ENCODE results near the gene CRYM.
"Not testable (repeated sequence)": the region's sequence is repeated elsewhere in the genome, so short reads cannot be mapped to it uniquely, and the experiment has no call there.

Gene CRYM

DNA sequence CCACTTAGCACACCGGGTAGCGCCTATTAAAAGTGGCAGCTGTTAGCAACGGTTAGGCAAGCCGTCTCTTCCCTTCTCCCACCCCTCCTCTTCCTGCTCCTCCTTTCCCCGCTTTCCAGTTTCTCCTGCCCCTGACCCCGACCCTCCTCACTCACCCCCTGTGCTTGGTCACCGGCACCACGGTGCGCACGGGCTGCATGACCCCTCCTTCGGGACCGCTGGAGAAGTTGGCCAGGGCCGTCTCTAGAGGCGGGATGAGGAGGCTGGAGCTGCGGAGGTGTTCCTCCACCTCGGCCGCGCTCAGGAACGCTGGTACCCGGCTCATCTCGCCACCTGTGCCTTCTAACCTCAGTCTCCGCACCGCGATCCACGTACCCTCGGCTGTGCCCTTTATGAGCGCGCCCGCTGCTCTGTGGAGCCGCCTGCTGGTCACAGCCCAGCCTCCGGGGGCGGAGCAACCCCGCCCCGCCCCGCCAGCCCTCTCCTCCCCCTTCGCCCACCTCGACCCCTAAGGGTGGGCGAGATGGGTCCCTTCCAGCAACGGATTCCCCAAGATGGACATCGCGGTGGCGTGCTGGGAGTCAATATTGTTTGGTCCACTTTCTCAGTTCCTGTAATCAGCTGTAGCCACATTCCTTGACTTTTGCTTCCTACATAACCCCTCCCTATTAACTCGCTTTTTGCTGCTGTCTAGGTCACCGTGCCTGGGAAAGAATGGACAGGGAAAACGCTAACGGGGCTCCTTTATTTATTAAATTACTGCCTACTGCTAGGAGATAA lies at the start of gene CRYM:
CRYM (minus strand) TSS at position 364 of the 780 bp plus-strand sequence; CDS start at position 325, 39 bp downstream.
- in situ Hi-C loops (cut with MboI; ENCODE audit: low sequenced_read_pairs) = no loop called here

DNA sequence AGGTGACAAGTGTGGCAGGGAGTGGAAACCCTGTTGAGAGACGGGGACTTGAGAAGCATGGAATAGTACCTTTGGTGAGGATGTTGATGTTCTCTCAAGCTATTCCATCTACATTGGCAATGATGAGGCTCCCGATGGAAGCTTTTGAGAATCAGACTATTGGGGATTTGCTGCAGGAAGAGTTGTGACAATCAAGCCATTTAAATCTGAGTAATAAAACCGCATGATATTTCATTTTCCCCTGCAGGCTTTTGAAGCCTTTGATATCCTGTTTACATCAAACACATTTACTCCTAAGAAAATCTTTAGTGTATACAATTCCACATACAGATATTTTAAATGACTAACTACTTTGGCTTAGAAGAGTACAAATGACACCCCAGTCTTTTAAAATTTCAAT lies 49.0 kb upstream of the CRYM start:
- in situ Hi-C loops (cut with MboI; ENCODE audit: low sequenced_read_pairs) = no loop called here

DNA sequence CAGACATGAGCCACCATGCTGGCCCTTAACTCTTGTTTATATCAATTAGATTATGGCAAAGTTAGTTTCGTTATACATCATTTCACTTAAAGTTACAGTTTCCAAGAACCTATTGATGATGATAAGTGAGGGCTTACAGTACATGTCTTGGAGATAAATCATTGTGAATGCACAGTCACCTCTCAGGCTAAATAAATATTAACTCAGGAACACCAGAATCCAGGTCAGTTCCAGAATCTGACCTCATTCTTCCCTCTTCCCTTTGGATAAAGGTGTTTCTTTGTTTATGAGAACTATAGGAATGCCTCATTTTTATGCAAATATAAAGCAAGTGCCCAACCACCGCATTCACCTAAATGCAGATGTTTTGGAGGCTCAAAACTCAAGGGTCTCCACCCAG lies 48.4 kb upstream of the CRYM start:
- in situ Hi-C loops (cut with MboI; ENCODE audit: low sequenced_read_pairs) = no loop called here

DNA sequence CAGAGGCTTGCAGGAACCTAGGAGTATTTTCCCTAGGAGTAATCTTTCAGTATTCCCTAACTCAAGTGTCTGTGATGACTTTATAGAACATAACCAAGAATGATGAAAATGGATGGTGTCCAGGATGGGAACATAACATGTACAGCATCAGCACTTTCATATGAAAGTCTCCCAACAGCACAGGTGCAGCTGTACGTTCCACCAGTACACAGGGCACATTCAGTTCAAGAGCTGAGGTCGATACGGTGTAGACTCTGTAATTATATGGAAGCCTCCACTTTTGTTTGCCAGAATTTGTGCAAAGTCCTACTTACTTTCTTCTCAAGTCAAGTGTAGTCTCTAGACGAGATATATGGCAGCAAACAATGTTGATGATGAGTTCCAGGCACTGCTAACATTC lies 46.2 kb upstream of the CRYM start:
- in situ Hi-C loops (cut with MboI; ENCODE audit: low sequenced_read_pairs) = no loop called here

DNA sequence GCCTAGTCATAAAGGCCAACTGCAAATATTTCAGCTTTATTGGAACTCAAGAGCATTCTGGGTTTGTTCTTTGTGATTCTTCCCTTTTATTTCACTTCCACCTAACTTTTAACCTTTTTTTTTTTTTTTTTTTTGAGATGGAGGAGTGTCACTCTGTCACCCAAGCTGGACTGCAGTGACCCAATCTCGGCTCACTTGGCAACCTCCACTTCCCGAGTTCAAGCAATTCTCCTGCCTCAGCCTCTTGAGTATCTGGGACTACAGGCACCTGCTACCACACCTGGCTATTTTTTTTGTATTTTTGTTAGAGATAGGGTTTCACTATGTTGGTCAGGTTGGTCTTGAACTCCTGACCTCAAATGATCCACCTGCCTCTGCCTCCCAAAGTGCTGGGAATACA lies 44.2 kb upstream of the CRYM start:
- in situ Hi-C loops (cut with MboI; ENCODE audit: low sequenced_read_pairs) = not testable (repeated sequence)

DNA sequence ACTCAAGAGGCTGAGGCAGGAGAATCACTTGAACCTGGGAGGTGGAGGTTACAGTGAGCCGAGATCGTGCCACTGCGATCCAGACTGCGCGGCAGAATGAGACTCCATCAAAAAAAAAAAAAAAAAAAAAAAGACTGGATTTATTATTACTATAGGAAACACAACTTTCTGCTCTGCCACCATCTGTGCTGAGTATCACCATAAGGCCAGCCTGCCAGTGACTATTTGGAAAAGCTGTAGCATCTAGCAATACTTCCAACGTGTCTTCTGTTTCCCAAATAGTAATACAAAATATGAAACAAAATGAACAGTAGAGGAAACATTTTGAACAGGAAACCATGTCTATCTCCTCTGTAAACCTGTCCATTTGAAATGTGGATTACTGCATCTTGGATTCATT lies 43.6 kb upstream of the CRYM start:
- in situ Hi-C loops (cut with MboI; ENCODE audit: low sequenced_read_pairs) = no loop called here

DNA sequence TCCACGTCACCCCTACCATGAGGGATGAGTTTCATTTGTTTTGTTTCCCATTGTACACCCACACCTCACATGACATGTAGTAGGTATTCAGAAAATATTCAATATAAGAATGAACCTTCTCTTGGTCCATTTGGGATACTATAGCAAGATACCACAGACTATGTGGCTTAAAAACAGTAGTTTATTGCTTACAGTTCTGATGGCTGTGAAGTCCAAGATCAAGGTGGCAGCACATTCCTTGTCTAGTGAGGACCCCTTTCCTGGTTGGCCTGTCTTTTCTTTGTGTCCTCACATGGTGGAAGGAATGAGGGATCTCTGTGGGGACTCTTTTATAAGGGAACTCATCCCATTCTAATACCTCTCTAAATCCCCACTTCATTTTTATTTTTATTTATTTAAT lies 36.2 kb upstream of the CRYM start:
- in situ Hi-C loops (cut with MboI; ENCODE audit: low sequenced_read_pairs) = no loop called here

DNA sequence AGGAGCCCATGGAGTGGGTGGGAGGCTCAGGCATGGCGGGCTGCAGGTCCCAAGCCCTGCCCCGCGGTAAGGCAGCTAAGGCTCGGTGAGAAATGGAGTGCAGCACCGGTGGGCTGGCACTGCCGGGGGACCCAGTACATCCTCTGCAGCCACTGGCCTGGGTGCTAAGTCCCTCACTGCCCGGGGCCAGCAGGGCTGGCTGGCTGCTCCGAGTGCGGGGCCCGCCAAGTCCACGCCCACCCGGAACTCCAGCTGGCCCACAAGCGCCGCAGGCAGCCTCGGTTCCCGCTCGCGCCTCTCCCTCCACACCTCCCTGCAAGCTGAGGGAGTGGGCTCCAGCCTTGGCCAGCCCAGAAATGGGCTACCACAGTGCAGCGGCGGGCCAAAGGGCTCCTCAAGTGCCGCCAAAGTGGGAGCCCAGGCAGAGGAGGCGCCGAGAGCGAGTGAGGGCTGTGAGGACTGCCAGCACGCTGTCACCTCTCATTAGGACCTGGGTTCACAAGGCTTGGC lies 34.8 kb upstream of the CRYM start:
- in situ Hi-C loops (cut with MboI; ENCODE audit: low sequenced_read_pairs) = not testable (repeated sequence)

DNA sequence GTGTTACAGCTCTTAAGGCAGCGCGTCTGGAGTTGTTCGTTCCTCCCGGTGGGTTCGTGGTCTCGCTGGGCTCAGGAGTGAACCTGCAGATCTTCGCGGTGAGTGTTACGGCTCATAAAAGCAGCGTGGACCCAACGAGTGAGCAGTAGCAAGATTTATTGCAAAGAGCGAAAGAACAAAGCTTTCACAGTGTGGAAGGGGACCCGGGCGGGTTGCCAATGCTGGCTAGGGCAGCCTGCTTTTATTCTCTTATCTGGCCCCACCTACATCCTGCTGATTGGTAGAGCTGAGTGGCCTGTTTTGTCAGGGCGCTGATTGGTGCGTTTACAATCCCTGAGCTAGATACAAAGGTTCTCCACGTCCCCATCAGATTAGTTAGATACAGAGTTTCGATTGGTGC lies 34.0 kb upstream of the CRYM start:
- in situ Hi-C loops (cut with MboI; ENCODE audit: low sequenced_read_pairs) = not testable (repeated sequence)

DNA sequence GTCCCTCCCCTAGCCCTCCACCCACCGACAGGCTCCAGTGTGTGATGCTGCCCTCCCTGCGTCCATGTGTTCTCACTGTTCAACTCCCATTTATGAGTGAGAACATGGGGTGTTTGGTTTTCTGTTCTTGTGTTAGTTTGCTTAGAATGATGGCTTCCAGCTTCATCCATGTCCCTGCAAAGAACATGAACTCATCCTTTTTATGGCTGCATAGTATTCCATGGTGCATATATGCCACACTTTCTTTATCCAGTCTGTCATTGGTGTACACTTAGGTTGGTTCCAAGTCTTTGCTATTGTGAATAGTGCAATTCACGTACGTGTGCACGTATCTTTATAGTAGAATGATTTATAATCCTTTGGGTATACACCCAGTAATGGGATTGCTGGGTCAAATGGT lies 28.6 kb upstream of the CRYM start:
- in situ Hi-C loops (cut with MboI; ENCODE audit: low sequenced_read_pairs) = not testable (repeated sequence)

DNA sequence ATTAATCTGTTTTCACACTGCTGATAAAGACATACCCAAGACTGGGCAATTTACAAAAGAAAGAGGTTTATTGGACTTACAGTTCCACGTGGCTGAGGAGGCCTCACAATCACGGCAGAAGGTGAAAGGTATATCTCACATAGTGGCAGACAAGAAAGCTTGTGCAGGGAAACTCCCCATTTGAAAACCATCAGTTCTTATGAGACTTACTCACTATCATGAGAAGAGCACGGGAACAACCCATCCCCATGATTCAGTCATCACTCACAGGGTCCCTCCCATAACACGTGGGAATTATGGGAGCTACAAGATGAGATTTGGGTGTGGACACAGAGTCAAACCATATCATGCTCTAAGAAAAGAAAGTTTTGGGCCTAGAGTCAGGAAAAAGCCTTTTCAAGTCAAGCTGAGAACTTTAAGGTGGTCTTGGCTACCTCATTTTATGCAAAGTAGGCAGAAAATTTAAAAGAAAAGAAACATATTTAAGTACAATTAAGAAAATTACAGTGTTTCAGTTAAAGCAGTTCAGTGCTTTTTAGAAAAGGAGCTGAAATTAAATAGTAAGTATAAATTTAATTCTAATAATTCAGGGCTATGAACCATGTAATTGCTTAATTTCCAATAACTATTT lies 24.9 kb upstream of the CRYM start:
- in situ Hi-C loops (cut with MboI; ENCODE audit: low sequenced_read_pairs) = no loop called here

DNA sequence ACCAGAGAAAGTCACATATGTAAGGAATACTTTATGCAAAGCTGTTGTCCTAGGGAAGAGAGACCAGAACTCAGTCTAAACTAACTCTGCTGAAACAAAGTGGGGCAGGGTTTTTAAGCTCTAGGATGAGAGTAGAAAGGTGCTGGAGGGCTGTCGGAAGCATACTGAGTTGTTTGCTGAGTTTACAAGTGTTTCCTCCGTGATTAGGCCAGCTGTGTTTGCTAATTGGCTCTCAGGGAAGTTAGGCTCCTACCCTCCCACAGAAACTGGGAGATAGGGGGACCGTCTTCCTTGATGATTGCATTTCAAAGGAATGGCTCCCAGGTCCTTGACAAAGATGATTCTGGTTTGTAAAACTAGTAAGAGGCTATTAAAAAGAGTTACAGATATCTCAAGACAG lies 24.4 kb upstream of the CRYM start:
- in situ Hi-C loops (cut with MboI; ENCODE audit: low sequenced_read_pairs) = no loop called here

DNA sequence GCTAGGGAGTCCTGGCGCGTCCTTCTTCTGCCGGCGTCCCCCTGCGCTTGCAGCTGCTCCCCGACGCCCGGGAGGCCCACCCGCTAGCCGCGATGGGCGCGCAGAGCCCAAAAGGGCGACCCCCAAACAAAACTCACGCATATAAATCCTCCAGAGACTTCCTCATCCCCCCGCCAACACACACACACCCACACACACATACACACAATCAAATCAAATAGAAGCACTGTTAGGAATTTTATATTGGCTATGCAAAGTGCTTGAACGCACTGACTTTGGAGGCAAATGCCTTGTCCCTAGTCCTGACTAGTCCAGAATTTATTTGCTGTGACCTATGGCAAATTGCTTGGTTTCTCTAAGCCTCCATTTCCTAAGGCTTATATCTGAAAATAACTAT lies 23.8 kb upstream of the CRYM start:
- in situ Hi-C loops (cut with MboI; ENCODE audit: low sequenced_read_pairs) = no loop called here

DNA sequence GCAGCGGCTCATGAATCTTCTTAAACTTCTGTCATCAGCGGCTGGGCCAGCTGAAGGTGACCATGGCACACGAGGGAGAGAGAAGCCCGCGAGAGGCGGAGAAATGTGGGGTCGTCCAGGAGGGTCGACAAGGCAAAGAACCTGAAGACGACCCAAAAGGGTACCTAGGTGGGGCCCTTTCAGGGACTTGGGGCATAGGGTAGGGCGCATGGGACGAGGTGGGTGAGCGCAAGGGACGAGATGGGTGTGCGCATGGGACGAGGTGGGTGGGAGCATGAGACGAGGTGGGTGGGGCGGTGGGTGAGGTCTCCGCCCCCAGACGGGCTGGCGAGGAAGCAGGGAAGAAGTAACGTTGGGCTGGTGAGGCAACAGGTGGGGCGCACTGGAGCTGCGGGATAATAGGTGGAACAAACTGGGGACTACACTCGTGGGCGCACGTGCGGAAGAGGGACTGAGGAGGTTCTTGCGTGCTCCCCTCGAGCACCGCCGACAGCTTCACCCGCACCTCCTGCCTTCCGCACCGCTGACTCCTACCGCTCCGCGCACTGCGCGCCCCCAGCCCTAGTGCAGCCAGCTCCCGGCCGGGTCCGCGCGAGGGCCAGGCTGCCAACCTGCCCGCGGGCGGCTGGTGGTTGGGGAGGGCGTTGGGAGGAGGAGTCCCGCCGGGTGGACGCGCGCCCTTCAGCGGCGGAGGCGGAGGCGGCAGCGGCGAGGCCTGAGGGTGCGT lies 23.2 kb upstream of the CRYM start:
- in situ Hi-C loops (cut with MboI; ENCODE audit: low sequenced_read_pairs) = no loop called here

DNA sequence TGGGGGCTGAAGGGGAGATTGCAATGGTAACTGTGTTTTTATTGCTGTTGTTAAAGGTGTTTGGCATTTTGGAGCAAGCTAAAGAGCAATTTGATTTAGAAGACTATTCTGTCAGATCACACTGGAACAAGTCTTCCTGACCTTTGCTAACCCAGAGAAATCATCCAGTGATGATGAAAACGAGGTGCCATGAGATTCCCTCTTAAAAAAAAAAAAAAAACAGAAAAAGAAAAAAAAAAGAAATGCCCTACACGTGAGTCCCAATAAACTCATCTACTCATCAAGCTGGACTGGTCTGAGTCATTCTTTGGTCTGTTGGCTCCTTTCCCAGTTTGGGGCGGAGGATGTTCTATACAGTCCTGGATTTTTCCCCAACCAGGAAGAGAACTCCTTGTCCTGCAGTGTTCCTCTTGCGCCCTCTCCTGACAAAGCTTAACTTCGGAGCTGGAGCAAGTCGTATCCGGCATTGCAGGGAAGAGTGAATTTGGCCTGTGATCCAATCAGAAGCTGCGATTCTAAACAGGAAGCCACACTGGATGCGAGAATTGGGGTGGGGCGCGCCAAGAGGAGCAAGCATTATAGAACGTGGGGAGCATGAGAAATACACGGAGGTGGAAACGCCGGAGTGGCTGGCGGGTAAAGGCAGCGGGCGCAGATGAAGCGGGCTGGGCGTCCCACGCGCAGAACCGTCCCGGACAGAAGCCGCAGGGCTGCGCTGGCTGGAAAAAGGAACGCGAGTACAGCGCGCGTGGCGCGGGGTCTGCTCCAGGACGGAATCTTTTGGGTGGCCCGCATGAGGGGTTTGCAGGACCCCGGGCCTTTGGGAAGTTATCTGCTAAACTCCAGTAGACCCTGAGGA lies 22.4 kb upstream of the CRYM start:
- in situ Hi-C loops (cut with MboI; ENCODE audit: low sequenced_read_pairs) = no loop called here

DNA sequence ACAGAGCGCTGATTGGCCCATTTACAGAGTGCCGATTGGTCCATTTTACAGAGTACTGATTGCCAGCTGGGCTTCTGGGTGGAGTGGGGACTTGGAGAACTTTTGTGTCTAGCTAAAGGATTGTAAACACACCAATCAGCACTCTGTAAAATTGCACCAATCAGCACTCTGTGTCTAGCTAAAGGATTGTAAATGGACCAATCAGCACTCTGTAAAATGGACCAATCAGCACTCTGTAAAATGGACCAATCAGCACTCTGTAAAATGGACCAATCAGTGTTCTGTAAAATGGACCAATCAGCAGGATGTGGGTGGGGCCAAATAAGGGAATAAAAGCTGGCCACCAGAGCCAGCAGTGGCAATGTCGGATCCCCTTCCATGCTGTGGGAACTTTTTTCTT lies 11.7 kb upstream of the CRYM start:
- in situ Hi-C loops (cut with MboI; ENCODE audit: low sequenced_read_pairs) = not testable (repeated sequence)

DNA sequence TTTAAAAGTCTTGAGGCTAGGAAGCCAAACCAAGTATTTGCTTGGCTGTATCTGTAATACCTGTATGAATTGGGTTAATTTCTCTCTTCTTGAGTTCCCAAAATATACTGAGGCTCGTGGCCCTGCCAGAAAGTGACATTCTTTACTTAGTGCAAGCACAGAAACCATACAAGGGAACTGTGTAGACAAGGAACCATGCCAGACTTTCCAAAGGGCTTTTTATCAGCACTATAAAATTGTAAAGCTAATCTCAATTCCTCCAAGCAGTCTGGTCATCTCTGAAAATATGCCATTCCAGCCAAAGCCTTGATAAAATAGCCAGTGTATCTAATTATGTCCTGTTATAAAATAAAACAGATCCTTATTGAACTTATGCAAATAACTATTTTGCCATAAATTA lies 7.2 kb upstream of the CRYM start:
- in situ Hi-C loops (cut with MboI; ENCODE audit: low sequenced_read_pairs) = no loop called here

DNA sequence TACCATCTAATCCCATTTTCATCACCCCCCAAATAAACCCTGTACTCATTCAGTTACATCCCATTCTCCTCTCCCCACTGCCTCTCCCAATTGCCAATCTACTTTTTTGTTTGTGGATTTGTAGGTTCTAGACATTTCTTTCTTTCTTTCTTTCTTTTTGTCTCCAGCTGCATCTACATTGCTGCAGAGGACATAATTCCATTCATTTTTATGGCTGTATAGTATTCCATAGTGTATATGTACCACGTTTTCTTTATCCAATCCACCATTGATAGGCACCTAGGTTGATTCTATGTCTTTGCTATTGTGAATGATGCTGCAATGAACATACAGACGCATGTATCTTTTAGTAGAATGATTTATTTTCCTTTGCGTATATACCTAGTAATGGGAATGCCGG lies 6.3 kb upstream of the CRYM start:
- in situ Hi-C loops (cut with MboI; ENCODE audit: low sequenced_read_pairs) = no loop called here

DNA sequence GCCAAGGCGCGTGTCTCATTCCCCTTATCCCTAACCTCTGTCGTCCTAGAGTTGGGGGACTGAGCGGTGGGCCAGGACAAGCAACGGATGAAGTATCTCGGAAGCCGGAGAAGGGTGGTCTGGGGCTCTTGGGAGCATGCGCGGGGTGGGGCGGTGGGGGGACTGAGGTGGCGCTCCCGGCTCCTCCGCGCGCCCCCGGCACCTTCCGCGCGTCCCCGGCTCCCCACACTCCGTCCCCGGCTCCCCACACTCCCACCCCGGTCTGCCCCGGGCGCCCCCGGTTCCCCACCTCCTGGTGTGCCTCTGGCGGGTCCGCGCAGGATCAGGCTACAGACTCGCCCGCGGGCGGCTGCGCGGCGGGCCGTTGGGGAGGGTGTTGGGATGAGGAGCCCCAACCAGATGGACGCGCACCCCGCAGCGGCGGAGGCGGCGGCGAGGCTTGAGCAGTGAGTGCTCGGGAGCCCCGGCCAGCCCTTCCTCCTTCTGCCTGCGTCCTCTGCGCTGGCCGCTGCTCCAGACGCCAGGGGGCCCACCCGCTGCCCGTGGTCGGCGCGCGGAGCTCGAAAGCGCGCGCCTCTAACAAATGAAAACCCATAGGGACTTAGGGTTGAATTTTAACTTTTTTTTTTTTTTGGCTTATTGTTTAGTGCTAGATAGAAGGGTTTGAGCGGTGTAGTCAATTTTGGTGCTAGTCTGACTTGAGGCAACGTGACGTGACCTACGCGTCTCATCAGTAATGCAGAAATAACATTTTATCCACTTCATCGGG lies 5.6 kb upstream of the CRYM start:
- in situ Hi-C loops (cut with MboI; ENCODE audit: low sequenced_read_pairs) = no loop called here

DNA sequence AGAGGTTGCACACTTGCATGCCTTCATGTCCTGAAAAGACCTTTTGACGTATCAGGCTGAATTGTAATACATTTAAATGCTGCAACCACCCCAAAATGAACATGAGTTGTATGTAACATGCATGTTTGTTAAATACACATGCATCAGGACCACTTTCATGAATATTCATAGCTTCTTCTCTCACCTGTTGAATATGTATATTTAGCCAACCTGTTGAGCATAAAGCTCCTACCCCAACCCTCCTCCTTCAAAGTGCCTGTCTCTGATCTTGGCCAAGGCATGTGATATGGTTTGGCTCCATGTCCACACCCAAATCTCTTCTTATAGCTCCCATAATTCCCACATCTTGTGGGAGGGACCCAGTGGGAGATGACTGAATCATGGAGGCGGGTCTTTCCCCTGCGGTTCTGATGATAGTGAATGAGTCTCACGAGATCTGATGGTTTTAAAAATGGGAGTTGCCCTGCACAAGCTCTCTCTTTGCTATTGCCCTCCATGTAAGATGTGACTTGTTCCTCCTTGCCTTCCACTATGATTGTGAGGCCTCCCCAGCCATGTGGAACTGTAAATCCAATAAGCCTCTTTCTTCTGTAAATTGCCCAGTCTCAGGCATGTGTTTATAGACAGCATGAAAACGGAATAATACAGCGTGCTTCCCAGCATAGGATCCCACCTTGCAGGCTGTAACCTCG lies 3.8 kb upstream of the CRYM start:
- in situ Hi-C loops (cut with MboI; ENCODE audit: low sequenced_read_pairs) = no loop called here
